ENCODE measurements around the gene AMT.

- no peak for TF ChIP-seq SUZ12 (IDR thresholded peaks at IDR 0.05; ENCODE audit: extremely low read depth, insufficient read depth, insufficient read length)
- TF ChIP-seq ZNF274 (IDR thresholded peaks at IDR 0.05; ENCODE audit: low read depth, low read length): no peak
- TF ChIP-seq YY1 (IDR thresholded peaks at IDR 0.05; ENCODE audit: insufficient read depth, insufficient read length): no peak
Measured at GRCh38 chr3:49387721-49388120, 34.6 kb downstream of the AMT start.

All from NT2/D1 (cell line).